ENCODE results near the gene PCDHGA9.

DNA sequence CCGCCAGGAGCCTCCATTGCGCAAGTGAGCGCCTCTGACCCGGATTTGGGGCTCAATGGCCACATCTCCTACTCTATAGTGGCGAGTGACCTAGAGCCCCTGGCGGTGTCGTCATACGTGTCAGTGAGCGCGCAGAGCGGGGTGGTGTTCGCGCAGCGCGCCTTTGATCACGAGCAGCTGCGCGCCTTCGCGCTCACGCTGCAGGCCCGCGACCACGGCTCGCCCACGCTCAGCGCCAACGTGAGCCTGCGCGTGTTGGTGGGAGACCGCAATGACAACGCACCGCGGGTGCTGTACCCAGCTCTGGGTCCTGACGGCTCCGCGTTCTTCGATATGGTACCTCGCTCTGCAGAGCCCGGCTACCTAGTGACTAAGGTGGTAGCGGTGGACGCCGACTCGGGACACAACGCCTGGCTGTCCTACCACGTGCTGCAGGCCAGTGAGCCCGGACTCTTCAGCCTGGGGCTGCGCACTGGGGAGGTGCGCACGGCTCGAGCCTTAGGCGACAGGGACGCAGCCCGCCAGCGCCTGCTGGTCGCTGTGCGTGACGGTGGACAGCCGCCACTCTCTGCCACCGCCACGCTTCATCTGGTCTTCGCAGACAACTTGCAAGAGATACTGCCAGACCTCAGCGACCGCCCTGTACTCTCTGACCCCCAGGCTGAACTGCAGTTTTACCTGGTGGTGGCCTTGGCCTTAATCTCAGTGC lies 7.2 kb downstream of the PCDHGA9 start:
- TF ChIP-seq, protein P1, sequence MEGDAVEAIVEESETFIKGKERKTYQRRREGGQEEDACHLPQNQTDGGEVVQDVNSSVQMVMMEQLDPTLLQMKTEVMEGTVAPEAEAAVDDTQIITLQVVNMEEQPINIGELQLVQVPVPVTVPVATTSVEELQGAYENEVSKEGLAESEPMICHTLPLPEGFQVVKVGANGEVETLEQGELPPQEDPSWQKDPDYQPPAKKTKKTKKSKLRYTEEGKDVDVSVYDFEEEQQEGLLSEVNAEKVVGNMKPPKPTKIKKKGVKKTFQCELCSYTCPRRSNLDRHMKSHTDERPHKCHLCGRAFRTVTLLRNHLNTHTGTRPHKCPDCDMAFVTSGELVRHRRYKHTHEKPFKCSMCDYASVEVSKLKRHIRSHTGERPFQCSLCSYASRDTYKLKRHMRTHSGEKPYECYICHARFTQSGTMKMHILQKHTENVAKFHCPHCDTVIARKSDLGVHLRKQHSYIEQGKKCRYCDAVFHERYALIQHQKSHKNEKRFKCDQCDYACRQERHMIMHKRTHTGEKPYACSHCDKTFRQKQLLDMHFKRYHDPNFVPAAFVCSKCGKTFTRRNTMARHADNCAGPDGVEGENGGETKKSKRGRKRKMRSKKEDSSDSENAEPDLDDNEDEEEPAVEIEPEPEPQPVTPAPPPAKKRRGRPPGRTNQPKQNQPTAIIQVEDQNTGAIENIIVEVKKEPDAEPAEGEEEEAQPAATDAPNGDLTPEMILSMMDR (conservative IDR thresholded peaks at IDR 0.05 in 1 of 2, IDR thresholded peaks at IDR 0.05 in 1 of 2; ENCODE audit: low read depth in 1 of 2, low read length in 2 of 2): no peak
- TF ChIP-seq EZH2 (IDR thresholded peaks at IDR 0.05; ENCODE audit: low read length, missing control alignments): no peak

All from fibroblast of lung (primary cell).